Heart left ventricle (tissue), 13 donors: ENCODE measurements around the gene PARVA.

Source experiments
- CTCF ChIP-seq, 12 donors: fragments of 200-600 bp; sonication (generic) in 4 of 12; IDR thresholded peaks; one replicate each; pipeline versions ENCODE4 v1.5.0 to v1.8.0; 2018 to 2022; ENCODE audit warnings: antibody characterized with exemption in 12 of 12, mild to moderate bottlenecking in 5 of 12
- POLR2A ChIP-seq, 2 donors: fragments of 450-650 bp; IDR thresholded peaks; one replicate each; pipeline ENCODE4 v1.6.1; 2017; ENCODE audit warnings: antibody characterized with exemption in 2 of 2, mild to moderate bottlenecking in 2 of 2, moderate library complexity in 2 of 2
- donor health status: ischemic (EF 13 %, LVEDD 7.1; RV severe dilation, severe dysfunction).
- donor health status: DM: no; HTN: yes; CAD: no.
- donor health status: DM: no; HTN: no; CAD: no.
- donor health status: ischemic (EF 25% LVEDD 6.9; RV normal size, moderate dysfunction).
- donor health status: ischemic (EF 25% LVEDD 5.7; RV mildly dilated, moderate dysfunction).
- donor health status: ischemic (EF 35%, LVEDD 5.7; RV mildly dilated, moderate dysfunction).
- donor health status: nonischemic (EF 11% LVEDD 7.7; RV severe dilation, severe dysfunction).
- donor health status: DM: yes; HTN: yes; CAD: no.
- donor health status: PGD.
- donor health status: ischemic (EF 29% LVEDD 5.4; RV normal size, mild dysfunction).
- donor health status: nonischemic (EF 23%, LVEDD 6.1; RV moderate dilation, normal function).

GRCh38 chr11:12356944-12357655, 20.3 kb upstream of the PARVA start:
- TF ChIP-seq CTCF (IDR thresholded peaks at IDR 0.05) (no peak), POLR2A (IDR thresholded peaks at IDR 0.05) (no peak)
